PC-3 (cell line): Measurements from ENCODE around the gene MAGEC3.

ENCODE experiments used
- EZH2 ChIP-seq: fragments of 300-600 bp; sonication (generic); IDR thresholded peaks from one replicate; pipeline ENCODE4 v1.6.1; 2017; ENCODE audit warnings: antibody characterized with exemption, mild to moderate bottlenecking, low read length; ENCODE audit not compliant: unreplicated experiment
- TF ChIP-seq, protein P1 (sequence below): fragments of 300-600 bp; sonication (generic); conservative IDR thresholded peaks from 2 replicates; pipeline ENCODE4 v1.5.1; 2017; ENCODE audit warnings: antibody characterized with exemption, low read depth, mild to moderate bottlenecking, low read length

DNA sequence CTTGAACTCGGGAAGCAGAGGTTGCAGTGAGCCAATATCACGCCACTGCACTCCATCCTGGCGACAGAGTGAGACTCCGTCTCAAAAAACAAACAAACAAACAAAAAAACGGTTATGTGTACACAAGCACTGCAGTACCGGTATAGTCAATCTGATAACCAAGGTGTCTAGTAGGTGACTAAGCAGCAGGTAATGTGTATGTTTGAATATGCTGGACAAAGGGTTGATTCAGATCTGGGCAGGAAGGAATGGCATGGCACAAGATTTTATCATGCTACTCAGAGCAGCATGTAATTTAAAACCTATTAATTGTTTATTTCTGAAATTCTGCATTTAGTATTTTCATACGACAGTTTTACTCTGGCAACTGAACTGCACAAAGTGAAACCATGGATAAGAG is 107.3 kb downstream of the MAGEC3 start:
- TF ChIP-seq, protein P1, sequence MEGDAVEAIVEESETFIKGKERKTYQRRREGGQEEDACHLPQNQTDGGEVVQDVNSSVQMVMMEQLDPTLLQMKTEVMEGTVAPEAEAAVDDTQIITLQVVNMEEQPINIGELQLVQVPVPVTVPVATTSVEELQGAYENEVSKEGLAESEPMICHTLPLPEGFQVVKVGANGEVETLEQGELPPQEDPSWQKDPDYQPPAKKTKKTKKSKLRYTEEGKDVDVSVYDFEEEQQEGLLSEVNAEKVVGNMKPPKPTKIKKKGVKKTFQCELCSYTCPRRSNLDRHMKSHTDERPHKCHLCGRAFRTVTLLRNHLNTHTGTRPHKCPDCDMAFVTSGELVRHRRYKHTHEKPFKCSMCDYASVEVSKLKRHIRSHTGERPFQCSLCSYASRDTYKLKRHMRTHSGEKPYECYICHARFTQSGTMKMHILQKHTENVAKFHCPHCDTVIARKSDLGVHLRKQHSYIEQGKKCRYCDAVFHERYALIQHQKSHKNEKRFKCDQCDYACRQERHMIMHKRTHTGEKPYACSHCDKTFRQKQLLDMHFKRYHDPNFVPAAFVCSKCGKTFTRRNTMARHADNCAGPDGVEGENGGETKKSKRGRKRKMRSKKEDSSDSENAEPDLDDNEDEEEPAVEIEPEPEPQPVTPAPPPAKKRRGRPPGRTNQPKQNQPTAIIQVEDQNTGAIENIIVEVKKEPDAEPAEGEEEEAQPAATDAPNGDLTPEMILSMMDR = no peak
- TF ChIP-seq EZH2 = no peak
